HEK293 (cell line): ENCODE measurements around the gene SENP1.

Experiments
- CTCF ChIA-PET: fragments of 350-600 bp; formaldehyde crosslinking; extraction: SDS; loops from one replicate; lab custom pipeline; 2021; ENCODE audit warnings: antibody characterized with exemption; lab: Yijun Ruan, JAX
- POLR2A ChIA-PET: fragments of 300-600 bp; formaldehyde crosslinking; extraction: SDS; loops from one replicate; lab custom pipeline; 2020; ENCODE audit warnings: antibody characterized with exemption, inconsistent platforms; lab: Yijun Ruan, JAX
- H3K27ac ChIP-seq: fragments of 200-500 bp; sonication (Bioruptor generic); 2 replicates; pipeline ENCODE4 v1.5.1; 2014; ENCODE audit warnings: low read depth, low read length, control low read depth, inconsistent platforms; ENCODE audit errors: extremely low read depth
- H3K36me3 ChIP-seq, 2 experiments: fragments of 200-500 bp in 1 of 2; sonication (Bioruptor generic) in 1 of 2; 1 replicate in 1 of 2; 2 replicates in 1 of 2; pipeline ENCODE4 v1.5.1; 2014 to 2017; ENCODE audit warnings: inconsistent platforms in 2 of 2, low read length in 2 of 2; ENCODE audit not compliant: control insufficient read depth in 2 of 2, insufficient read depth in 1 of 2
- H3K4me1 ChIP-seq: fragments of 200-500 bp; sonication (Bioruptor generic); 2 replicates; pipeline ENCODE4 v1.5.1; 2014; ENCODE audit warnings: mild to moderate bottlenecking, low read length, inconsistent platforms; ENCODE audit not compliant: control insufficient read depth, insufficient read depth
- H3K4me3 ChIP-seq: 2 replicates; pipeline ENCODE4 v1.5.1; 2011; ENCODE audit warnings: low read depth, mild to moderate bottlenecking, control low read depth, low read length, moderate library complexity
- H3K9me3 ChIP-seq: fragments of 200-500 bp; sonication (Bioruptor generic); 2 replicates; pipeline ENCODE4 v1.5.1; 2014; ENCODE audit warnings: low read depth, low read length, inconsistent platforms; ENCODE audit not compliant: control insufficient read depth, insufficient read depth
- EGR2 ChIP-seq: fragments of 450-650 bp; formaldehyde crosslinking; IDR thresholded peaks from 2 replicates; pipeline ENCODE4 v1.5.1; 2016; ENCODE audit warnings: low read depth, missing biosample characterization, missing genetic modification characterization
- KLF10 ChIP-seq: fragments of 450-650 bp; IDR thresholded peaks from 2 replicates; pipeline ENCODE4 v1.5.1; 2018; ENCODE audit warnings: missing biosample characterization, mild to moderate bottlenecking, missing genetic modification characterization
- KLF17 ChIP-seq: fragments of 450-650 bp; formaldehyde crosslinking; IDR thresholded peaks from 2 replicates; pipeline ENCODE4 v1.5.1; 2016; ENCODE audit warnings: missing biosample characterization, missing genetic modification characterization
- PRDM2 ChIP-seq: fragments of 450-650 bp; formaldehyde crosslinking; IDR thresholded peaks from 2 replicates; pipeline ENCODE4 v1.5.1; 2016; ENCODE audit warnings: missing biosample characterization, missing genetic modification characterization, borderline replicate concordance
- SP3 ChIP-seq: fragments of 450-650 bp; formaldehyde crosslinking; IDR thresholded peaks from 2 replicates; pipeline ENCODE4 v1.5.1; 2016; ENCODE audit warnings: missing biosample characterization, missing genetic modification characterization
- ZNF16 ChIP-seq: fragments of 450-650 bp; formaldehyde crosslinking; IDR thresholded peaks from 2 replicates; pipeline ENCODE4 v1.5.1; 2016; ENCODE audit warnings: low read depth, missing biosample characterization, missing genetic modification characterization
- ZNF214 ChIP-seq: fragments of 450-650 bp; formaldehyde crosslinking; IDR thresholded peaks from 2 replicates; pipeline ENCODE4 v1.5.1; 2017; ENCODE audit warnings: missing biosample characterization, mild to moderate bottlenecking, missing genetic modification characterization, borderline replicate concordance
- ZNF280C ChIP-seq: fragments of 450-650 bp; formaldehyde crosslinking; IDR thresholded peaks from 2 replicates; pipeline ENCODE4 v1.5.1; 2016; ENCODE audit warnings: missing biosample characterization, missing genetic modification characterization
- ZNF292 ChIP-seq: fragments of 450-650 bp; formaldehyde crosslinking; IDR thresholded peaks from 2 replicates; pipeline ENCODE4 v1.5.1; 2016; ENCODE audit warnings: low read depth, missing biosample characterization, missing genetic modification characterization, borderline replicate concordance
- ZNF354C ChIP-seq: fragments of 450-650 bp; formaldehyde crosslinking; IDR thresholded peaks from 2 replicates; pipeline ENCODE4 v1.5.1; 2016; ENCODE audit warnings: missing biosample characterization, missing genetic modification characterization, low read depth, borderline replicate concordance
- ZNF362 ChIP-seq: fragments of 450-650 bp; formaldehyde crosslinking; IDR thresholded peaks from 2 replicates; pipeline ENCODE4 v1.5.1; 2016; ENCODE audit warnings: missing biosample characterization, missing genetic modification characterization
- ZNF366 ChIP-seq: fragments of 450-650 bp; formaldehyde crosslinking; conservative IDR thresholded peaks from 2 replicates; pipeline ENCODE4 v1.5.1; 2016; ENCODE audit warnings: missing biosample characterization, missing genetic modification characterization
- ZNF398 ChIP-seq: fragments of 450-650 bp; formaldehyde crosslinking; IDR thresholded peaks from 2 replicates; pipeline ENCODE4 v1.5.1; 2017; ENCODE audit warnings: missing biosample characterization, missing genetic modification characterization
- ZNF514 ChIP-seq: fragments of 450-650 bp; formaldehyde crosslinking; IDR thresholded peaks from 2 replicates; pipeline ENCODE4 v1.5.1; 2016; ENCODE audit warnings: missing biosample characterization, missing genetic modification characterization
- ZNF549 ChIP-seq: fragments of 450-650 bp; IDR thresholded peaks from 2 replicates; pipeline ENCODE4 v1.5.1; 2018; ENCODE audit warnings: missing biosample characterization, missing genetic modification characterization, mild to moderate bottlenecking, inconsistent platforms, moderate library complexity
- ZNF580 ChIP-seq: fragments of 450-650 bp; formaldehyde crosslinking; IDR thresholded peaks from 2 replicates; pipeline ENCODE4 v1.5.1; 2016; ENCODE audit warnings: missing biosample characterization, missing genetic modification characterization
- ZNF621 ChIP-seq: fragments of 450-650 bp; formaldehyde crosslinking; IDR thresholded peaks from 2 replicates; pipeline ENCODE4 v1.5.1; 2017; ENCODE audit warnings: missing biosample characterization, missing genetic modification characterization
- ZNF629 ChIP-seq: fragments of 450-650 bp; formaldehyde crosslinking; IDR thresholded peaks from 2 replicates; pipeline ENCODE4 v1.5.1; 2017; ENCODE audit warnings: missing biosample characterization, missing genetic modification characterization
- ZNF658 ChIP-seq: fragments of 450-650 bp; formaldehyde crosslinking; IDR thresholded peaks from 2 replicates; pipeline ENCODE4; 2016; ENCODE audit warnings: missing biosample characterization, missing genetic modification characterization
- ZNF670 ChIP-seq: fragments of 450-650 bp; formaldehyde crosslinking; IDR thresholded peaks from 2 replicates; pipeline ENCODE4 v1.5.1; 2016; ENCODE audit warnings: missing biosample characterization, missing genetic modification characterization, low read depth
- ZNF704 ChIP-seq: fragments of 450-650 bp; formaldehyde crosslinking; IDR thresholded peaks from 2 replicates; pipeline ENCODE4 v1.5.1; 2016; ENCODE audit warnings: missing biosample characterization, missing genetic modification characterization
- ZNF768 ChIP-seq: fragments of 450-650 bp; formaldehyde crosslinking; IDR thresholded peaks from 2 replicates; pipeline ENCODE4 v1.5.1; 2018; ENCODE audit warnings: missing biosample characterization, mild to moderate bottlenecking, missing genetic modification characterization
- ZNF785 ChIP-seq: fragments of 450-650 bp; formaldehyde crosslinking; IDR thresholded peaks from 2 replicates; pipeline ENCODE4 v1.5.1; 2016; ENCODE audit warnings: missing biosample characterization, missing genetic modification characterization
- ZSCAN16 ChIP-seq: fragments of 450-650 bp; formaldehyde crosslinking; IDR thresholded peaks from 2 replicates; pipeline ENCODE4 v1.5.1; 2016; ENCODE audit warnings: missing biosample characterization, missing genetic modification characterization

The SENP1 gene

GRCh38 chr12:48077111-48077510 is 28.8 kb downstream of the SENP1 start (continued):
- TF ChIP-seq ZNF362 (tag by site-specific recombination) (no peak), KLF10 (tag by site-specific recombination) (no peak), PRDM2 (tag by site-specific recombination) (no peak), ZNF214 (tag by site-specific recombination) (no peak), SP3 (tag by site-specific recombination) (no peak), ZNF398 (tag by site-specific recombination) (no peak), ZNF704 (tag by site-specific recombination) (no peak), ZNF670 (tag by site-specific recombination) (no peak), ZNF768 (tag by site-specific recombination) (no peak), ZSCAN16 (tag by site-specific recombination) (no peak), ZNF292 (tag by site-specific recombination) (no peak), ZNF580 (tag by site-specific recombination) (no peak), ZNF366 (tag by site-specific recombination) (no peak)

GRCh38 chr12:48075832-48076231 is 30.0 kb downstream of the SENP1 start:
- Histone ChIP-seq H3K9me3 (no peaks in the 10 kb centered on the region), H3K36me3 (peaks cover 46 to 53% of the 10 kb centered on the region in 2 experiments), H3K27ac (no peak overlapping the region), H3K4me3 (no peak overlapping the region), H3K4me1 (no peaks in the 10 kb centered on the region)
- CTCF ChIA-PET, result no interaction called here
- POLR2A ChIA-PET, result interaction anchor here (0.7 kb wide), 1 partner anchor 25 kb away, joined by 3 read pairs; no protein-coding TSS in a partner anchor
- TF ChIP-seq ZNF280C (tag by site-specific recombination) (no peak), EGR2 (tag by site-specific recombination) (no peak), ZNF16 (tag by site-specific recombination) (no peak), ZNF658 (tag by site-specific recombination) (no peak), ZNF621 (tag by site-specific recombination) (no peak), ZNF629 (tag by site-specific recombination) (no peak), ZNF354C (tag by site-specific recombination) (no peak), ZNF514 (tag by site-specific recombination) (no peak), ZNF785 (tag by site-specific recombination) (no peak), KLF17 (tag by site-specific recombination) (no peak), ZNF549 (tag by site-specific recombination) (no peak)
